Astrocyte (in vitro differentiated cells and primary cell): Measurements from ENCODE around the gene DDOST. TPM values are rescaled to one million over a fixed set of nuclear protein-coding genes. Genes with fewer than 3 reads are reported as not detected.

Source experiments
- DNase-seq: peaks from one replicate; pipeline ENCODE4 v3.0.0-alpha.2; 2010; ENCODE audit warnings: low read depth
- FAIRE-seq: peaks from 2 replicates; lab custom pipeline; 2011; peaks lifted over from hg19 to GRCh38; lab: Jason Lieb, UNC
- H2AFZ ChIP-seq: 2 replicates; pipeline ENCODE4 v1.6.0; 2012; ENCODE audit warnings: low read depth, low read length, inconsistent platforms
- H3K27ac ChIP-seq: 2 replicates; pipeline ENCODE4 v1.5.1; 2011; ENCODE audit warnings: low read depth, low read length, inconsistent platforms
- H3K27me3 ChIP-seq: 2 replicates; pipeline ENCODE4 v1.6.0; 2011; ENCODE audit warnings: low read length, inconsistent platforms; ENCODE audit not compliant: insufficient read depth
- H3K36me3 ChIP-seq: 2 replicates; pipeline ENCODE4 v1.5.1; 2011; ENCODE audit warnings: low read length, inconsistent platforms; ENCODE audit not compliant: insufficient read depth
- H3K4me1 ChIP-seq: 2 replicates; pipeline ENCODE4 v1.5.1; 2011; ENCODE audit warnings: low read length, inconsistent platforms; ENCODE audit not compliant: insufficient read depth
- H3K4me2 ChIP-seq: 2 replicates; pipeline ENCODE4 v1.6.0; 2012; ENCODE audit warnings: low read length, inconsistent platforms
- H3K4me3 ChIP-seq: 2 replicates; pipeline ENCODE4 v1.5.1; 2011; ENCODE audit warnings: low read depth, mild to moderate bottlenecking, low read length, inconsistent platforms; ENCODE audit not compliant: insufficient read depth
- H3K79me2 ChIP-seq: 2 replicates; pipeline ENCODE4 v1.6.0; 2012; ENCODE audit warnings: mild to moderate bottlenecking, low read length, inconsistent platforms; ENCODE audit not compliant: insufficient read depth
- H3K9ac ChIP-seq: 2 replicates; pipeline ENCODE4 v1.6.0; 2012; ENCODE audit warnings: mild to moderate bottlenecking, low read length, inconsistent platforms
- H3K9me3 ChIP-seq: 2 replicates; pipeline ENCODE4 v1.5.1; 2012; ENCODE audit warnings: low read depth, mild to moderate bottlenecking, low read length, inconsistent platforms; ENCODE audit not compliant: insufficient read depth
- H4K20me1 ChIP-seq: 2 replicates; pipeline ENCODE4 v1.6.0; 2012; ENCODE audit warnings: low read length, inconsistent platforms; ENCODE audit not compliant: insufficient read depth
- H3K27ac Mint-ChIP-seq: one replicate; pipeline ENCODE4 v1.8.0; 2021; ENCODE audit warnings: mild to moderate bottlenecking, mixed read lengths; ENCODE audit not compliant: unreplicated experiment
- H3K27me3 Mint-ChIP-seq: one replicate; pipeline ENCODE4 v1.8.0; 2021; ENCODE audit warnings: low read depth, mixed read lengths; ENCODE audit not compliant: unreplicated experiment
- H3K36me3 Mint-ChIP-seq: one replicate; pipeline ENCODE4 v1.8.0; 2021; ENCODE audit warnings: low read depth, mixed read lengths; ENCODE audit not compliant: unreplicated experiment
- H3K4me1 Mint-ChIP-seq: one replicate; pipeline ENCODE4 v1.8.0; 2021; ENCODE audit warnings: low read depth, mixed read lengths; ENCODE audit not compliant: unreplicated experiment
- H3K4me3 Mint-ChIP-seq: one replicate; pipeline ENCODE4 v1.8.0; 2021; ENCODE audit warnings: mild to moderate bottlenecking, moderate library complexity, mixed read lengths; ENCODE audit not compliant: unreplicated experiment
- H3K9me3 Mint-ChIP-seq: one replicate; pipeline ENCODE4 v1.8.0; 2021; ENCODE audit warnings: mild to moderate bottlenecking, mixed read lengths; ENCODE audit not compliant: unreplicated experiment
- CTCF ChIP-seq: IDR thresholded peaks from 2 replicates; pipeline ENCODE4 v1.5.1; 2011; ENCODE audit warnings: low read depth, mild to moderate bottlenecking, inconsistent platforms, low read length, moderate library complexity; ENCODE audit not compliant: insufficient read depth
- EZH2 ChIP-seq: IDR thresholded peaks from 2 replicates; pipeline ENCODE4 v1.6.1; 2012; ENCODE audit warnings: mild to moderate bottlenecking, low read length, inconsistent platforms; ENCODE audit not compliant: insufficient read depth
- total RNA-seq: library from RNA; stranded (reverse); gene quantifications from 2 replicates; pipeline ENCODE4 v1.2.1, GENCODE V29; 2021

The DDOST gene
- total RNA-seq, 1 donor from 2014 or later, result 327 TPM

GRCh38 chr1:20619999-20620398, 41.2 kb downstream of the DDOST start:
- H3K27ac Mint-ChIP-seq, result no peak overlapping the region
- Histone ChIP-seq H3K79me2 (no peaks in the 10 kb centered on the region), H3K27ac (no peak overlapping the region), H3K4me1 (no peaks in the 10 kb centered on the region), H3K4me2 (no peak overlapping the region), H3K36me3 (no peaks in the 10 kb centered on the region), H3K4me3 (no peak overlapping the region), H4K20me1 (no peaks in the 10 kb centered on the region), H2AFZ (no peak overlapping the region), H3K9me3 (no peaks in the 10 kb centered on the region), H3K9ac (no peak overlapping the region), H3K27me3 (no peaks in the 10 kb centered on the region)
- H3K9me3 Mint-ChIP-seq, result peaks cover 1% of the 10 kb centered on the region
- no peaks in the 10 kb centered on the region for H3K4me1 Mint-ChIP-seq
- peaks cover 21% of the 10 kb centered on the region for H3K27me3 Mint-ChIP-seq
- H3K4me3 Mint-ChIP-seq, result no peak overlapping the region
- DNase-seq (no peak), FAIRE-seq (no peak)
- no peaks in the 10 kb centered on the region for H3K36me3 Mint-ChIP-seq
- no peak for TF ChIP-seq CTCF
- TF ChIP-seq EZH2, result no peak

DNA sequence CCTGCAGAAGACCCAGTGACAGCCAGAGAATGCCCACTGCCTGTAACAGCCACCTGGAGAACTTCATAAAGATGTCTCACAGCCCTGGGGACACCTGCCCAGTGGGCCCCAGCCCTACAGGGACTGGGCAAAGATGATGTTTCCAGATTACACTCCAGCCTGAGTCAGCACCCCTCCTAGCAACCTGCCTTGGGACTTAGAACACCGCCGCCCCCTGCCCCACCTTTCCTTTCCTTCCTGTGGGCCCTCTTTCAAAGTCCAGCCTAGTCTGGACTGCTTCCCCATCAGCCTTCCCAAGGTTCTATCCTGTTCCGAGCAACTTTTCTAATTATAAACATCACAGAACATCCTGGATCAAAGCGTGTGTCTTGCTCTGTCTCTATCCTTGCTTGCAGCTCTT, 42.6 kb downstream of the DDOST start:
- H3K4me3 ChIP-seq, result no peak overlapping the region
- DNase-seq (no peak), FAIRE-seq (no peak)
- no peak overlapping the region for H3K27ac ChIP-seq
- Mint-ChIP-seq H3K4me1 (peaks cover 6% of the 10 kb centered on the region), H3K9me3 (no peaks in the 10 kb centered on the region), H3K4me3 (no peak overlapping the region), H3K36me3 (no peaks in the 10 kb centered on the region), H3K27me3 (peaks cover 21% of the 10 kb centered on the region), H3K27ac (no peak overlapping the region)
- no peaks in the 10 kb centered on the region for H3K79me2 ChIP-seq
- TF ChIP-seq EZH2 (no peak), CTCF (no peak)
- H3K27me3 ChIP-seq, result no peaks in the 10 kb centered on the region
- no peak overlapping the region for H3K9ac ChIP-seq
- no peak overlapping the region for H3K4me2 ChIP-seq
- H3K4me1 ChIP-seq, result peaks cover 9% of the 10 kb centered on the region
- no peaks in the 10 kb centered on the region for H3K9me3 ChIP-seq
- H3K36me3 ChIP-seq, result no peaks in the 10 kb centered on the region
- no peaks in the 10 kb centered on the region for H4K20me1 ChIP-seq
- no peak overlapping the region for H2AFZ ChIP-seq

DNA sequence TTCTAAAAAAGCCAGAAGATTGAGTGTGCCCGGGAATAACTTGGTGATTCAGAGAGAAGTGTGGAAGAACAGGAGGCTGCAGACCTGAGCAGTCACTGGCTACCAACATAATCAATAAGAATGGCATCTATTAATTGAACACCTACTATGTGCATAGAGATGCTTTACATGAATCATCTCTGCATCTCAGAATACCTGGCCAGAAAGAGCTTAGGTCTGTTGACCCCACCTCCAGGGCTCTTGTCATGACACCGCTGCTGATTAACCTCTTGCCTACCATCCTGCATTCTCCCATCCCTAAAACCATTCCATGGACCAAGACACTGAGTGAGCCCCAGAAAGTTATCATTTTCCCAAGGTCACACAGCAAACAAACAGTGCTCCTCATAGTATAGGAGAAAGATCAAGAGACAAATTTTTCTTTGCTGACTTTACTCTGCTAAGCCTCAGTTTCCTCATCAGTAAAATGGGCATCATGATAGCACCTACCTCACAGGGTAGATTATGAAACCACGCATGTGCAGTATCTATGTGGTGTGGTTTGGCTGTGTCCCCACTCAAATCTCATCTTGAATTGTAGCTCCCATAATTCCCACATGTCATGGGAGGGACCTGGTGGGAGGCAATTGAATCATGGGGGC, 44.2 kb downstream of the DDOST start:
- no peaks in the 10 kb centered on the region for H3K36me3 Mint-ChIP-seq
- no peak for FAIRE-seq
- no peak overlapping the region for H3K4me3 ChIP-seq

More for the DNA sequence above, 44.2 kb downstream of the DDOST start:
- no peak for DNase-seq
- Mint-ChIP-seq H3K27ac (no peak overlapping the region), H3K27me3 (peaks cover 17% of the 10 kb centered on the region), H3K9me3 (no peaks in the 10 kb centered on the region), H3K4me1 (peaks cover 8% of the 10 kb centered on the region), H3K4me3 (no peak overlapping the region)
- Histone ChIP-seq H3K79me2 (no peaks in the 10 kb centered on the region), H3K9ac (no peak overlapping the region), H3K4me2 (peak overlapping the region; percentile 13), H2AFZ (no peak overlapping the region), H3K4me1 (peaks cover 16% of the 10 kb centered on the region), H4K20me1 (no peaks in the 10 kb centered on the region), H3K27ac (no peak overlapping the region), H3K36me3 (no peaks in the 10 kb centered on the region), H3K27me3 (no peaks in the 10 kb centered on the region), H3K9me3 (no peaks in the 10 kb centered on the region)
- TF ChIP-seq CTCF (no peak), EZH2 (no peak)
